Measurements from ENCODE around the gene LAMB1.

DNA sequence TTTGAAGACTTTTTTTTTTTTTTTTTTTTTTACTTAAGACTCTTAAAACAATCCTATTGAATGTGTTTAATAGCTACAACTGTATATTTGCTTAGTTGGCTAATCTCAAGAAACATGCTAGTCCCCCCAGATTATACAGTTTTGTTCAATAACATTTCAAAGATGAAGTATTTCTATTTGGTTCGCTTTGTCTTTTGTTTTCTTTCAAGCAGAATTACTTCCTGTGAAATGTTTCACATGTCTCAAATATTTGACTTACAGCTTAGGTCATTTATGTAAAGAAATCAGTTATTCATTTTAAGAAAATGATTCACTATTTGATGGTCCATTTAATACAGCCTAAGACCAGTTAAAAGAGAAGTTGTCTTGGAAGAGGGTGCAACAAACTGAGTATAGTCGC lies 12.8 kb upstream of the LAMB1 start:
- TF ChIP-seq, protein P1, sequence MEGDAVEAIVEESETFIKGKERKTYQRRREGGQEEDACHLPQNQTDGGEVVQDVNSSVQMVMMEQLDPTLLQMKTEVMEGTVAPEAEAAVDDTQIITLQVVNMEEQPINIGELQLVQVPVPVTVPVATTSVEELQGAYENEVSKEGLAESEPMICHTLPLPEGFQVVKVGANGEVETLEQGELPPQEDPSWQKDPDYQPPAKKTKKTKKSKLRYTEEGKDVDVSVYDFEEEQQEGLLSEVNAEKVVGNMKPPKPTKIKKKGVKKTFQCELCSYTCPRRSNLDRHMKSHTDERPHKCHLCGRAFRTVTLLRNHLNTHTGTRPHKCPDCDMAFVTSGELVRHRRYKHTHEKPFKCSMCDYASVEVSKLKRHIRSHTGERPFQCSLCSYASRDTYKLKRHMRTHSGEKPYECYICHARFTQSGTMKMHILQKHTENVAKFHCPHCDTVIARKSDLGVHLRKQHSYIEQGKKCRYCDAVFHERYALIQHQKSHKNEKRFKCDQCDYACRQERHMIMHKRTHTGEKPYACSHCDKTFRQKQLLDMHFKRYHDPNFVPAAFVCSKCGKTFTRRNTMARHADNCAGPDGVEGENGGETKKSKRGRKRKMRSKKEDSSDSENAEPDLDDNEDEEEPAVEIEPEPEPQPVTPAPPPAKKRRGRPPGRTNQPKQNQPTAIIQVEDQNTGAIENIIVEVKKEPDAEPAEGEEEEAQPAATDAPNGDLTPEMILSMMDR (IDR thresholded peaks at IDR 0.05) = no peak
- TF ChIP-seq POLR2A (IDR thresholded peaks at IDR 0.05) = no peak
